ENCODE measurements around the gene CRACR2A.
A peak's percentile ranks its signal among the peaks of the same experiment; 100 is the strongest.

Gene CRACR2A

DNA sequence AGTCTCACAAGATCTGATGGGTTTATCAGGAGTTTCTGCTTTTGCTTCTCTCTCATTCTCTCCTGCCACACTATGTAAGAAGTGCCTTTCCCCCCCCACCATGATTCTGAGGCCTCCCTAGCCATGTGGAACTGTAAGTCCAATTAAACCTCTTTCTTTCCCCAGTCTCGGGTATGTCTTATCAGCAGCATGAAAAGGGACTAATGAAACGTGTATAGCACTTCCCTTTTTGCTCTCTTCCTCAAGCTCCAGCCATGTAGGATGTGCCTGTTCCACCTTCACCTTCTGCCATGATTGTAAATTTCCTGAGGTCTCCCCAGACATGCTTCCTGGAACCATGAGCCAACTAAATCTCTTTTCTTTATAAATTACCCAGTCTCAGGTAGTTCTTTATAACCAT lies 7.0 kb upstream of the CRACR2A start:
- peak; percentile 16 for DNase-seq (ENCODE audit: low read depth)
- no peak overlapping the region for H3K4me3 ChIP-seq (ENCODE audit: low read depth, low read length)
- no peak for TF ChIP-seq MYC (IDR thresholded peaks at IDR 0.05; ENCODE audit: low read depth, low read length)
- TF ChIP-seq POLR2A (IDR thresholded peaks at IDR 0.05; ENCODE audit: extremely low read depth, insufficient read length) = no peak
- TF ChIP-seq, protein P1, sequence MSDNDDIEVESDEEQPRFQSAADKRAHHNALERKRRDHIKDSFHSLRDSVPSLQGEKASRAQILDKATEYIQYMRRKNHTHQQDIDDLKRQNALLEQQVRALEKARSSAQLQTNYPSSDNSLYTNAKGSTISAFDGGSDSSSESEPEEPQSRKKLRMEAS (IDR thresholded peaks at IDR 0.05; ENCODE audit: low read depth, low read length) = no peak
- TF ChIP-seq, protein P2, sequence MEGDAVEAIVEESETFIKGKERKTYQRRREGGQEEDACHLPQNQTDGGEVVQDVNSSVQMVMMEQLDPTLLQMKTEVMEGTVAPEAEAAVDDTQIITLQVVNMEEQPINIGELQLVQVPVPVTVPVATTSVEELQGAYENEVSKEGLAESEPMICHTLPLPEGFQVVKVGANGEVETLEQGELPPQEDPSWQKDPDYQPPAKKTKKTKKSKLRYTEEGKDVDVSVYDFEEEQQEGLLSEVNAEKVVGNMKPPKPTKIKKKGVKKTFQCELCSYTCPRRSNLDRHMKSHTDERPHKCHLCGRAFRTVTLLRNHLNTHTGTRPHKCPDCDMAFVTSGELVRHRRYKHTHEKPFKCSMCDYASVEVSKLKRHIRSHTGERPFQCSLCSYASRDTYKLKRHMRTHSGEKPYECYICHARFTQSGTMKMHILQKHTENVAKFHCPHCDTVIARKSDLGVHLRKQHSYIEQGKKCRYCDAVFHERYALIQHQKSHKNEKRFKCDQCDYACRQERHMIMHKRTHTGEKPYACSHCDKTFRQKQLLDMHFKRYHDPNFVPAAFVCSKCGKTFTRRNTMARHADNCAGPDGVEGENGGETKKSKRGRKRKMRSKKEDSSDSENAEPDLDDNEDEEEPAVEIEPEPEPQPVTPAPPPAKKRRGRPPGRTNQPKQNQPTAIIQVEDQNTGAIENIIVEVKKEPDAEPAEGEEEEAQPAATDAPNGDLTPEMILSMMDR (IDR thresholded peaks at IDR 0.05; ENCODE audit: low read depth, low read length) = no peak

DNA sequence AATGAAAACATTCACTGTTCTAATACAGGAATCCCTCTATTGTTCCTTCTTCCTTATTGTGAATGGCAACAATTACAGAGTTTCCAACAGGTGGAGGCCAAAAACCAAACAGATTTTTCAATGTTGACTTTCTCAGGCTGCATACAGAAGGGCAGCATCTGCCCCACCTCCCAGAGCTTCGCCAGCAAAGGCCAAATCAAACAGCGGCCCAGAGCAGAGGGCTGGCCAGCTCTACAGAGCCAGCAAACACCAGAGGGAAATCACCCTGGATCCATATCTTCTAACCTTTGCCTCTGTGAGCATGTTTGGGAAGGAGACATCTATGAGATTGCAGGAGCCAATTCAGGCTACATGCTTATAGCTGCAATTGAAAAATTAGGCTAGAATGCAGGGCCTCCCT lies 4.4 kb upstream of the CRACR2A start:
- H3K4me3 ChIP-seq (ENCODE audit: low read depth, low read length) = no peak overlapping the region
- no peak for DNase-seq (ENCODE audit: low read depth)
- TF ChIP-seq MYC (IDR thresholded peaks at IDR 0.05; ENCODE audit: low read depth, low read length) (no peak), POLR2A (IDR thresholded peaks at IDR 0.05; ENCODE audit: extremely low read depth, insufficient read length) (no peak)
- TF ChIP-seq, protein P2 (IDR thresholded peaks at IDR 0.05; ENCODE audit: low read depth, low read length) = no peak
- TF ChIP-seq, protein P1 (IDR thresholded peaks at IDR 0.05; ENCODE audit: low read depth, low read length) = no peak

DNA sequence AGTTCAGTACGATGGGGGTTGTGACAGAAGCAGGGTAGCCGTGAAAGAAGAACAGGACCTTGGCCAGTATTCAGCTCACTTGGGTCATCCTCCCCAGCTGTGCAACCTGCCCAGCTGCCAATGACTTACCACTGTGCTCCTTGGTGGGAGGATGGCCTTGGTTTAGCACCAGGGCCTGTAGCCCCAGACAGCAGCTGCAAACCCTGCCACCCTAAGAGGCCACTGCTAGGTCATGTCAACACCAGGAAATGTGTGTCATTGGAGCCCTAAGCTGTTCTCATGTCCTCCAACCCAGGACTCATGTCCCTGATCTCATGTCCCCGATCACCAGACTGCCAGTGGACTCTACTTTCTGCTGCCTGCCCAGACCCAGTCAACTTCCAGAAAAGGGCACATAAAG lies 3.0 kb upstream of the CRACR2A start:
- DNase-seq (ENCODE audit: low read depth) = no peak
- TF ChIP-seq MYC (IDR thresholded peaks at IDR 0.05; ENCODE audit: low read depth, low read length) (no peak), POLR2A (IDR thresholded peaks at IDR 0.05; ENCODE audit: extremely low read depth, insufficient read length) (no peak)
- TF ChIP-seq, protein P1 (IDR thresholded peaks at IDR 0.05; ENCODE audit: low read depth, low read length) = no peak
- TF ChIP-seq, protein P2 (IDR thresholded peaks at IDR 0.05; ENCODE audit: low read depth, low read length) = no peak
- H3K4me3 ChIP-seq (ENCODE audit: low read depth, low read length) = no peak overlapping the region

DNA sequence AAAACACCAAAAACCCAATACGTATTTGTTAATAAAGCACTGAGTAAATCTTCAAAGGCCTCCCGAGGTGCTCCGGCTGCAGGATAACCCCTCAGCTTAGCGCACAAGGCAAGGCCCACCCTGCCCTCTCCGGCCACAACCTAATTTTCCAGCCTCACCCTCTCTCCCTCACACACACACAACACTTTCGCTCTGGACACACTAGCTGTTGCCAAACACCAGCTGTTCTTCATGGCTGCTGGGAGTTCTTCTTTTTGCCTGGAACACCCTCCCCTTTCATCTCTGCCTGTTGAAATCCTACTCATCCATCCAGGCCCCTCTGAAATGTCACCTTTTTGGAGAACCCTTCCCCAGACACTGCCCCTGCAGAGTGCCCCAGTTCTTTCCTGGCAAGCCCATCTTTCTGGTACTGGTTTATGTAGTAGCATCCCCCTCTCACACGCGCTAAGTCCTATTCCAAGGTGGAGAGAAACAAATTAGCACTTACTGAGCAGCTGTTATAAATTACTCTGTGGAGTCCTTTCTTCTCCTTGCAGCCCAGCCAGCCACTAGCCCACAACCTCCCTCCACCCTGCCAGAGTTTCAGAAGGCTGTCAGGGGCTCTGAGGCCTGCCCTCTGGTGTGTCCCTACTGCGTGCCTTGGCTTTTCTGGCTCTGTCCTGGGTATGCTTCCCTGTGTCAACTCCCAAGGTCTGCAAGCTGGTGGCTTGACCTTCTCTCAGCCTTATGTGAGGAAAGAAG lies 805 bp upstream of the CRACR2A start:
- peak; percentile 75 for DNase-seq (ENCODE audit: low read depth)
- peak overlapping the region; percentile 70 for H3K4me3 ChIP-seq (ENCODE audit: low read depth, low read length)
- no peak for TF ChIP-seq POLR2A (IDR thresholded peaks at IDR 0.05; ENCODE audit: extremely low read depth, insufficient read length)
- TF ChIP-seq MYC (IDR thresholded peaks at IDR 0.05; ENCODE audit: low read depth, low read length) = no peak
- TF ChIP-seq, protein P1 (IDR thresholded peaks at IDR 0.05; ENCODE audit: low read depth, low read length) = no peak
- TF ChIP-seq, protein P2 (IDR thresholded peaks at IDR 0.05; ENCODE audit: low read depth, low read length) = no peak

DNA sequence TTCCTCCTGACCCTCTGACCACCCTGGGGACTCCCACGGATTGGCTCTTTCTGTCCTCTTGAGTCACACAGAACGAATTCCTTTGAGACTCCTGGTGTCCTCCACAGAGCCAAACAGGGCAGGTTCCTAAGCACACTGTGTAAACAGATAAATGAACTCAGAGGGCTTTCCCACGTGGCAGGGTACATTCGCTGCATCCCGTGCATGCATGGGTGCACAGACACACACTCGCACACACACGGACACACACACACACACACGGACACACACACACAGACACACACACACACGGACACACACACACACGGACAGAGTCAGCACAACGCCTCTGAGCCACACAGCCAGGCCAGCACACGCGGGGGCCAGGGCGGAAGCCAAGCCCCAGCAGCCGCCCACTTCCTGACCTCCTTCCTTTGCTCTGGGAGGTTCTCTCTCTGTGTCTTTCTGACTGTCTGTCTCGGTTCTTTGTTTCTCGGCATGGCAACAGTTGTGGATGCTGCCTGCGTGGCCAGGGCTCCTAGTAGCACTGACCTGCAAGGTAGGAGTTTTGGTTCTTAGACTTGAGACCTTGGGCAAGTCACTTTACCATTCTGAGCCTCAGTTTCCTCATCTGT lies 706 bp downstream of the CRACR2A start:
- peak; percentile 85 for DNase-seq (ENCODE audit: low read depth)
- peak overlapping the region; percentile 70 for H3K4me3 ChIP-seq (ENCODE audit: low read depth, low read length)

More for the DNA sequence above, 706 bp downstream of the CRACR2A start:
- TF ChIP-seq MYC (IDR thresholded peaks at IDR 0.05; ENCODE audit: low read depth, low read length) = peak; percentile 70; the same call in 1 of the 2 replicates
- TF ChIP-seq POLR2A (IDR thresholded peaks at IDR 0.05; ENCODE audit: extremely low read depth, insufficient read length) = peak; percentile 43
- TF ChIP-seq, protein P1 (IDR thresholded peaks at IDR 0.05; ENCODE audit: low read depth, low read length) = peak; percentile 75
- TF ChIP-seq, protein P2 (IDR thresholded peaks at IDR 0.05; ENCODE audit: low read depth, low read length) = no peak

All from NB4 (cell line).